ENCODE measurements around the gene PSMB10.

The PSMB10 gene

DNA sequence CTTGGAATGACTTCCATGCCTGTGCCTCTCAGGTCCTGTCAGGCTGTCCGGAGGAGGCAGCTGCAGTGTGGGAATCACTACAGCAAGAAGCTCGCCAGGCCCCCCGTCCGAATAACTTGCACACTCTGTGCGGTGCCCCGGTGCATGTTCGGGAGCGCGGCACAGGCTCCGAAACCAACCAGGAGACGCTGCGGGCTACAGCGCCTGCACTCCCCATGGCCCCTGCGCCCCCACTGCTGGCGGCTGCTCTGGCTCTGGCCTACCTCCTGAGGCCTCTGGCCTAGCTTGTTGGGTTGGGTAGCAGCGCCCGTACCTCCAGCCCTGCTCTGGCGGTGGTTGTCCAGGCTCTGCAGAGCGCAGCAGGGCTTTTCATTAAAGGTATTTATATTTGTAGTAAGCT, 50.7 kb downstream of the PSMB10 start:
- peak overlapping the region; percentile 77 for H3K27ac ChIP-seq
- CTCF ChIA-PET: interaction anchor here (0.7 to 2.0 kb wide), 2 partner anchors 42 to 70 kb away, joined by 3 to 10 read pairs; no protein-coding TSS in a partner anchor
- no peak for DNase-seq (ENCODE audit: low spot score)
- TF ChIP-seq, protein P1, sequence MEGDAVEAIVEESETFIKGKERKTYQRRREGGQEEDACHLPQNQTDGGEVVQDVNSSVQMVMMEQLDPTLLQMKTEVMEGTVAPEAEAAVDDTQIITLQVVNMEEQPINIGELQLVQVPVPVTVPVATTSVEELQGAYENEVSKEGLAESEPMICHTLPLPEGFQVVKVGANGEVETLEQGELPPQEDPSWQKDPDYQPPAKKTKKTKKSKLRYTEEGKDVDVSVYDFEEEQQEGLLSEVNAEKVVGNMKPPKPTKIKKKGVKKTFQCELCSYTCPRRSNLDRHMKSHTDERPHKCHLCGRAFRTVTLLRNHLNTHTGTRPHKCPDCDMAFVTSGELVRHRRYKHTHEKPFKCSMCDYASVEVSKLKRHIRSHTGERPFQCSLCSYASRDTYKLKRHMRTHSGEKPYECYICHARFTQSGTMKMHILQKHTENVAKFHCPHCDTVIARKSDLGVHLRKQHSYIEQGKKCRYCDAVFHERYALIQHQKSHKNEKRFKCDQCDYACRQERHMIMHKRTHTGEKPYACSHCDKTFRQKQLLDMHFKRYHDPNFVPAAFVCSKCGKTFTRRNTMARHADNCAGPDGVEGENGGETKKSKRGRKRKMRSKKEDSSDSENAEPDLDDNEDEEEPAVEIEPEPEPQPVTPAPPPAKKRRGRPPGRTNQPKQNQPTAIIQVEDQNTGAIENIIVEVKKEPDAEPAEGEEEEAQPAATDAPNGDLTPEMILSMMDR (conservative IDR thresholded peaks at IDR 0.05; ENCODE audit: low read depth): no peak
- POLR2A ChIA-PET (ENCODE audit: low non-redundant PET): no interaction called here

DNA sequence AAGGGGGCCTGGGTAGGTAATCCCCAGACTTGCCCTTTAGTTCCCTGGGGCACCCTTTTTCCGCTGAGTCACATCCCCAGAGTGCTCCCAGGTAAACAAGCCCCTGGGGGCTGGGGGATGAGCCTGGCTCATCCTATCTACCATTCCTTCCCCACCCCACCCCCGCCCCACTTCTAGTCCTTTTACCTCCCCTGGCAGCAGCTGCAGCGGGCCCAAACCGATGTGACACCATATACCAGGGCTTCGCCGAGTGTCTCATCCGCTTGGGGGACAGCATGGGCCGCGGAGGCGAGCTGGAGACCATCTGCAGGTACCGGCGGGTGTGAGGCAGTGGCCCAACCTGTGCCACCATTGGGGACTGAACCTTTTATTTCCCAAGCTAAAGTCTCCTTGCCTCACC, 51.1 kb downstream of the PSMB10 start:
- POLR2A ChIA-PET (ENCODE audit: low non-redundant PET): interaction anchor here (0.6 kb wide), 1 partner anchor 28 kb away, joined by 3 read pairs; no protein-coding TSS in a partner anchor

DNA sequence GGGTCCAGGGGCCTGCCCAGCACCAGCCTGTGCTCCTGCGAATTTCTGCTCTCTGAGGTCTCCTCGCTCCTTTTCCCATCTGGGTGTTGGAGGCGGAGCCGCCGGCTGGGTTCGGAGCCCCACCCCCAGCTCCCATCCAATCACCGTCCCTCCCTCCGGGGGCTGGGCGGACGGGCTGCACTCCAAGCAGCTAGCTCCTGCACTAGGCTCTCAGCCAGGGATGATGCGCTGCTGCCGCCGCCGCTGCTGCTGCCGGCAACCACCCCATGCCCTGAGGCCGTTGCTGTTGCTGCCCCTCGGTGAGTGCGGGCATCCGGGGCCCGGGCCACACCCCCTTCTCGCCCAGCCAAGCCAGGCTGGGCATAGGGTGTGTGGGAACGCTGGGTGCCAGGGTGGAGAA, 52.0 kb downstream of the PSMB10 start, which contains the start of gene NRN1L:
TSS of gene NRN1L (plus strand) at position 202 of the 400 bp plus-strand sequence. CDS start at position 221, 19 bp downstream.
- ChIA-PET CTCF (interaction anchor here (0.6 to 2.6 kb wide), 8 partner anchors 13 to 211 kb away, joined by 3 to 15 read pairs (median 8); partner anchors contain the start of gene PSMB10), POLR2A (ENCODE audit: low non-redundant PET) (no interaction called here)
- peak; percentile 98 for DNase-seq (ENCODE audit: low spot score)
- TF ChIP-seq, protein P1 (conservative IDR thresholded peaks at IDR 0.05; ENCODE audit: low read depth): no peak
- H3K27ac ChIP-seq: peak within 1 kb of the TSS; percentile 77

More for the DNA sequence above, 51.1 kb downstream of the PSMB10 start:
- TF ChIP-seq, protein P1 (conservative IDR thresholded peaks at IDR 0.05; ENCODE audit: low read depth): no peak
- peak overlapping the region; percentile 77 for H3K27ac ChIP-seq
- CTCF ChIA-PET: interaction anchor here (0.7 to 2.6 kb wide), 3 partner anchors 43 to 69 kb away, joined by 3 to 14 read pairs (median 10); no protein-coding TSS in a partner anchor
- no peak for DNase-seq (ENCODE audit: low spot score)
